HG03575 (cell line): ENCODE results near the gene MLLT3.

Experiments used
- ATAC-seq: cut with Tn5 transposase; IDR thresholded peaks from one replicate; pipeline ENCODE4 v1.9.1; 2021; ENCODE audit not compliant: unreplicated experiment, insufficient number of reproducible peaks, low FRiP score; ENCODE audit errors: extremely low read depth

MLLT3 gene

GRCh38 chr9:20343325-20343724 is 279.0 kb downstream of the MLLT3 start:
- ATAC-seq, result no peak

- no peak for ATAC-seq
These were observed 281.8 kb downstream of the MLLT3 start for GRCh38 chr9:20340511-20340861.

- no peak for ATAC-seq
These were observed 286.5 kb downstream of the MLLT3 start for GRCh38 chr9:20335668-20336332.

GRCh38 chr9:20333991-20334390 is 288.3 kb downstream of the MLLT3 start:
- ATAC-seq, result no peak

- ATAC-seq, result no peak
These were observed 291.1 kb downstream of the MLLT3 start for GRCh38 chr9:20331095-20331685.

- ATAC-seq, result no peak
These were observed 291.6 kb downstream of the MLLT3 start for GRCh38 chr9:20330688-20331087.

GRCh38 chr9:20326516-20326915 is 295.8 kb downstream of the MLLT3 start:
- no peak for ATAC-seq

- no peak for ATAC-seq
These were observed 297.3 kb downstream of the MLLT3 start for GRCh38 chr9:20325008-20325407.

- ATAC-seq, result no peak
These were observed 300.1 kb downstream of the MLLT3 start for GRCh38 chr9:20322212-20322611.

GRCh38 chr9:20321423-20322082 is 300.7 kb downstream of the MLLT3 start:
- no peak for ATAC-seq

- ATAC-seq, result no peak
These were observed 301.4 kb downstream of the MLLT3 start for GRCh38 chr9:20320921-20321320.

GRCh38 chr9:20319641-20320337 is 302.5 kb downstream of the MLLT3 start:
- ATAC-seq, result no peak

GRCh38 chr9:20319241-20319640 is 303.1 kb downstream of the MLLT3 start:
- no peak for ATAC-seq

- no peak for ATAC-seq
These were observed 304.6 kb downstream of the MLLT3 start for GRCh38 chr9:20317701-20318100.

GRCh38 chr9:20316372-20316771 is 305.9 kb downstream of the MLLT3 start:
- ATAC-seq, result no peak

- ATAC-seq, result no peak
These were observed 306.6 kb downstream of the MLLT3 start for GRCh38 chr9:20315677-20316076.

- ATAC-seq, result no peak
These were observed 307.3 kb downstream of the MLLT3 start for GRCh38 chr9:20314981-20315380.

- no peak for ATAC-seq
These were observed 308.9 kb downstream of the MLLT3 start for GRCh38 chr9:20313415-20313814.

- ATAC-seq, result no peak
These were observed 309.6 kb downstream of the MLLT3 start for GRCh38 chr9:20312732-20313131.

GRCh38 chr9:20310024-20310423 is 312.3 kb downstream of the MLLT3 start:
- no peak for ATAC-seq
